T-helper 2 cell (primary cell): ENCODE results near the gene COL8A2.

Experiments
- DNase-seq, 5 experiments: peaks; one replicate each; pipeline versions ENCODE4 v3.0.0 to v3.0.0-alpha.2; 2012 to 2022

COL8A2 gene

GRCh38 chr1:36088577-36089392, 36.2 kb downstream of the COL8A2 start, which contains the start of gene ADPRS:
Gene ADPRS, plus strand, starts transcription at chr1:36088892. Its CDS starts 13 bp downstream, at chr1:36088905.
- DNase-seq, result peak; percentile 81 to 97 (median 85)

GRCh38 chr1:36088265-36088576, 36.8 kb downstream of the COL8A2 start:
- DNase-seq, result no peak

GRCh38 chr1:36087233-36088123, 37.5 kb downstream of the COL8A2 start:
- DNase-seq, result no peak

GRCh38 chr1:36086529-36087232, 38.3 kb downstream of the COL8A2 start:
- DNase-seq, result no peak

GRCh38 chr1:36085686-36086526, 39.1 kb downstream of the COL8A2 start:
- no peak for DNase-seq

- DNase-seq, result no peak
Measured at GRCh38 chr1:36085126-36085525, 39.9 kb downstream of the COL8A2 start.

GRCh38 chr1:36084497-36085115, 40.4 kb downstream of the COL8A2 start:
- no peak for DNase-seq

GRCh38 chr1:36083635-36084496, 41.2 kb downstream of the COL8A2 start, which contains the start of gene TEKT2:
Gene TEKT2, plus strand, starts transcription at chr1:36084094. Its CDS starts 828 bp downstream, at chr1:36084922.
- DNase-seq, result no peak

GRCh38 chr1:36083219-36083618, 41.8 kb downstream of the COL8A2 start:
- DNase-seq, result no peak

GRCh38 chr1:36081926-36082485, 43.0 kb downstream of the COL8A2 start:
- DNase-seq, result no peak

- no peak for DNase-seq
Measured at GRCh38 chr1:36080801-36081200, 44.2 kb downstream of the COL8A2 start.

- DNase-seq, result no peak
Measured at GRCh38 chr1:36080236-36080635, 44.8 kb downstream of the COL8A2 start.

GRCh38 chr1:36076979-36077573, 47.9 kb downstream of the COL8A2 start:
- no peak for DNase-seq

- no peak for DNase-seq
Measured at GRCh38 chr1:36070349-36070748, 54.7 kb downstream of the COL8A2 start.

GRCh38 chr1:36068866-36069265, 56.2 kb downstream of the COL8A2 start:
- no peak for DNase-seq

- no peak for DNase-seq
Measured at GRCh38 chr1:36067871-36068270, 57.2 kb downstream of the COL8A2 start.

GRCh38 chr1:36062315-36062714, 62.7 kb downstream of the COL8A2 start:
- no peak for DNase-seq

- no peak for DNase-seq
Measured at GRCh38 chr1:36055706-36056105, 69.3 kb downstream of the COL8A2 start.

- DNase-seq, result no peak
Measured at GRCh38 chr1:36053978-36054377, 71.0 kb downstream of the COL8A2 start.

GRCh38 chr1:36051821-36052220, 73.2 kb downstream of the COL8A2 start:
- no peak for DNase-seq
